Stimulated activated CD4-positive, alpha-beta T cell treated with anti-CD3 and anti-CD28 coated beads, Interleukin-12 subunit alpha, Interleukin-12 subunit beta, amount 100 ng/mL, for 48 hours (primary cell): ENCODE data around the gene IQUB.
"Not testable (repeated sequence)": the region's sequence is repeated elsewhere in the genome, so short reads cannot be mapped to it uniquely, and the experiment has no call there.

Experiments
- DNase-seq, 3 donors: peaks; one replicate each; pipeline ENCODE4 v3.0.0-alpha.2; 2020; ENCODE audit warnings: low read depth in 2 of 3, low spot score in 1 of 3

Gene IQUB

DNA sequence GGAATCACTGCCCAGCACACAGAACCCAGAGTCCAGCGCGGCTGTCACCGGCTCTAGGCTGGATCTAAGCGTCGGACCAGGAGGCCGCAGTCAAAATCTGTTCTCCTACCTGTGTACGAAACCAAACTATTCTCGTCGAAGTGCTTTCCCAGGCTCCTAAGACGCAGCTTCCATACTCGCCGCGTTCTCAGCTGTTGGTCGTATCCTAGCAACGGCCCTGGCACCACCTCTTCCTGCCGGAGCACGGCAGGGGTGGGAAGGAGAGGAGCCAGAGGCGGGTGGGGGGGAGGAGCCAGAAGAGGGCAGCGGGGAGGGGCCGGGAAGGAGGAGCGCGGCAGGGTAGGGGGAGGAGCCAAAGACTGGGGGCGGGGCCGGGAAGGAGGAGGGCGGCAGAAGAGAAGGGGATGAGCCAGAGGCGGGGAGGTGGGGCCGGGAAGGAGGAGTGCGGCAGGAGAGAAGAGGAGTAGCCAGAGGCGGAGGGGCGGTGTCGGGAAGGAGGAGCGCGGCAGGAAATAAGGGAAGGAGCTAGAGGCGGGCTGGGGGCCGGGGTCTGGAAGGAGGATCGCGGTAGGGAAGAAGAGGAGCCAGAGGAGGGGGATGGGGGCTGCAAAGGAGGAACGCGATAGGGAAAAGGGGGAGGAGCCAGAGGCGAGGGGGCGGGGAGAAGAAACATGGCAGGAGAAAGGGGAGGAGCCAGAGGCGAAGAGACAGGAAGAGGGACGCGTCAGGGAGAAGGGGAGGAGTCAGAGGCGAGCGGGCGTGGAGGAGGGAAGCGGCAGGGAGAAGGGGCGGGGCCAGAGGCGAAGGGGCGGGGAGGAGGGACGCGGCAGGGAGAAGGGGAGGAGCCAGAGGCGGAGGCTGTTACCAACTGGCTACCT, at the start of gene IQUB:
IQUB (minus strand) TSS at position 213 of the 878 bp plus-strand sequence. CDS start 22,255 bp downstream, outside the sequence.
- peak; percentile 91 to 97 (median 96) for DNase-seq

- no peak for DNase-seq
Measured at GRCh38 chr7:123583821-123584220, 49.4 kb upstream of the IQUB start.

DNA sequence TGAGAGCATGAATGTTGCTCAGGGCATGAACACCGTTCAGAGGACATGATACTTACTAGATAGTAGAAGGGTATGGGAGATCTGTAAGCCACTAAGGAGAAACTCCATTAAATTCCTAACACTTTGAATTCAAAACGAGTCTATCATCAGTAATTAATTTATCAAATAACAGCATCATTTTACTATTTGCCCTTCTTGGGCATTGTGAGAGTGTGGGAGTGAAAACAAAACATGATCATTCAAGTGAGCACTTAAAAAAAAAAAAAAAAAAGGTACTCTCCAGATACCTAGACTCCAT, 46.7 kb upstream of the IQUB start:
- no peak for DNase-seq

GRCh38 chr7:123580406-123581161, 46.2 kb upstream of the IQUB start:
- no peak for DNase-seq

DNA sequence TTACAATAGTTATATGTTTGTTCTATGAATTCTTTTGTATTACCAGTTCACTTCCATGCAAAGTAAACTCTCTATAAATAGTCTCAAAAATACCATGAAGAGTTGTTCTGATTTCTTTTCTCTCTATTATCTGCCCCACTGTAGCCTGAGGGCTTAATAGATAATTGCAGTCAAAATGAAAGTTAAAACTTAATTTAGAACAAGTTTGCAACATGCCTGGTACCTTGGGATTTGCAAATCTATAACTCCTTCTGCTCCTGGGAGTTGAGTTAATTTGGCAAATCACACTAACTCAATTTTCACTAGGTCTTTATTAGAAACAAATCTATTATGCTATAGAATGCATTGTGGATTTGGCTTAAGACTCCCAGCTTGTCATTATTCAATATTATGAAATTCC, 45.0 kb upstream of the IQUB start:
- DNase-seq = no peak

DNA sequence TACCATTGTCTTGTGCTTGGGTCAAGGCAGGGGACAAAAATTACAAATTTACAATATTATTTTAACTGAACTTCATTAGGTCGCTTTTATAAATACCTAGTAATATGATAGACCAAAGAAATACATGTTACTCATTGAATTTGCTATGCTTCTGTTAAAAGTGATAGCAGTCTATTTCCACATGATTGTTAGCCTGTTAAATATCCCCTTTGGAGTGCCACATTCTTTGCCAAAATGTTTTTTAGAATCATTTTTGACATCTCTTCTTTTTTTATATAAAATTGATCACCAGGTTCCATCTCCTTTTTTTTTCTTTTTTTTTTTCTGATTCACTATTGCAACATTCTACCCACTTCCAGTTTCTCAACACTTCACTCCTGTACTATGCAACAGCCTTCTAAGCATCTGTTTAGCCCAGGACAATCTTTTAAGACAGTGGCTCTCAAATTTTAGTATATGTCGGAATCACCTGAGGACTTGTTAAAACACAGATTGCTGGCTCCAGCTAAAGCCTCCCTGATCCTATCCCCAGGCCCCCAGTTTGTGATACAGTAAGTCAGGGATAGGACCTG, 39.6 kb upstream of the IQUB start:
- DNase-seq = no peak

DNA sequence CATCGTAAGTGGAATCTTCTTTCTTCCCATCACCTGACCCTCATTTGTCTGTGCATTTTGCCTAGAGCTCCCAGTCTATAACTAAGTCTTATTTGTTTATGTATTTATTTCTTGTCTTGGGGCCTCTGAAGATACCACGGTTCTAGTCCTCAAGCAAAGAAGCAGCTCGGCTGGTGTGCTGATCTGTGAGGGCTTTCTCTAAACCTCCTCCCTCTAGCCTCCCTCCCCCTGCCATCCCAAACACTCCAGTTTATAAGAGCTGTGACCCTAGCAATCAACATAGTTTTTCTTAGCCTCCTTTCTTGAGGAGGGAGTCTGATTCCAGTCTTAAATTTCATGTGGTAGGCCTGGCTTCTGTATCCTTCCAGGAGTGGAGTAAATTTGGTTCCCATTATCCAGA, 38.9 kb upstream of the IQUB start:
- no peak for DNase-seq

DNA sequence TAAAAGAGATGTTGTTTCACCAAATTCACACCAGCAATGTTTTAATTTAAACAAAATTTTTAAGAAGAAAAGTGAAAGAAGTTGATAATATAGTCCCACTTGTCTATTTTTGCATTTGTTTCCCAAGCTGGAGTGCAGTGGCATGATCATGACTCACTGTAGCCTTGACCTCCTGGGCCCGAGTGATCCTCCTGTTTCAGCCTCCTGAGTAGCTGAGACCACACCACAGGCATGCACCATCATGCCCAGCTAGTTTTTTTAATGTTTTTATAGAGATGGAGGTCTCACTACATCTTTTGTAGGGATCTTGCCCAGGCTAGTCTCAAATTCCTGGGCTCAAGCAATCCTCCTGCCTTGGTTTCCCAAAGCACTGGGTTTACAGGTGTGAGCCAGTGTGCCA, 37.3 kb upstream of the IQUB start:
- DNase-seq = no peak

GRCh38 chr7:123571187-123571586, 36.8 kb upstream of the IQUB start:
- DNase-seq = no peak

DNA sequence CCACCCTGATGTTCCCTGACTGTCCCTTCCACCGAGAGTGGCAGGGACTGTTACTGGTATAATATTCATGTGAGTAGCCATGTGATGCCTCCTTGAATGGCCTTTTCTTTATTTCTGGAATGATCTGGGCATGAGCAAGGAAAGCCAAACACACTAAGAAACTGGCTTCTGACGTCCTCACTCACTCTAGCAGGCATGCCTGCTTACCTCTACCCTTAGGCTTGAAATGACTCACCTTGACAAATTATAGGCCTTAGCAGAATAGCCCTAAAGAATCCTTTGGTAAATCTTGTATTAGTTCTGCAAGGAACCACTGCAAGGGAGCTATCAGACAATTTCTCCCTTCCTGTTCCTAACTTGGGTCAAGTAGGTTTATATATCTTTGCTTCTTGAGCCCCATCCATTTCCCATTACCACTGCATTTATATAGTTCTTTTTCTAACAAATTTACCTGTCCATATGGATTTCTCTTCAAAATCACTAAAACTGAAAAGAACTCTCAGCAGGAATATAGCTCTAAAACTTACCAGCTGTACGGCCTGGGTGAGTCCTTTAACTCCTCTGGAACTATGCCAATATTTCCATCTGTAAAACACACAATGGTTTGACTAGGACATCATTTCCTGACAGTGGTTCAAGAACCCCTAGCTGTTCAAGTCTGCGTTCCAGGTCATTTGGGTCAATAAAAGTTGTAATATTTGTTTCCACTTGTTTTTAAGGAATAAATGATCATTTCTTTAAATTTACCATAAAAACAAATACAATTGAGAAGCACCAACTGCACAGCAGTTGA, 36.2 kb upstream of the IQUB start:
- no peak for DNase-seq

- no peak for DNase-seq
Measured at GRCh38 chr7:123569352-123570010, 35.1 kb upstream of the IQUB start.

DNA sequence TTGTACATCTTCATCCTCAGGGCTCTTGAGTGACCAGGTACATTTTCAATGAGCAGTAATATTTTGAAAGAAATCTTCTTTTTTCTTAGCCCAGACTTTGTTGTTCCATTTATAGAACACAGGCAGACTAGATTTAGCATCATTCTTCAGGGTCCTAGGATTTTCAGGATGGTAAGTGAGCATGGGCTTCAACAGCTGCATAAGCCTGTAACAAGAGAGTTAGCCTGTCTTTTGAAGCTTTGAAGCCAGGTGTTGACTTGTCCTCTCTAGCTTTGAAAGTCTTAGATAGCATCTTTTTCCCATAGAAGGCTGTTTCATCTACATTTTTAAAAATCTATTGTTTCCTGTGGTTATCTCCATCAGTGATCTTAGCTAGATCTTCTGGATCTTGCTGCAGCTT, 27.7 kb upstream of the IQUB start:
- DNase-seq = no peak

GRCh38 chr7:123558289-123558874, 24.0 kb upstream of the IQUB start:
- DNase-seq = no peak

DNA sequence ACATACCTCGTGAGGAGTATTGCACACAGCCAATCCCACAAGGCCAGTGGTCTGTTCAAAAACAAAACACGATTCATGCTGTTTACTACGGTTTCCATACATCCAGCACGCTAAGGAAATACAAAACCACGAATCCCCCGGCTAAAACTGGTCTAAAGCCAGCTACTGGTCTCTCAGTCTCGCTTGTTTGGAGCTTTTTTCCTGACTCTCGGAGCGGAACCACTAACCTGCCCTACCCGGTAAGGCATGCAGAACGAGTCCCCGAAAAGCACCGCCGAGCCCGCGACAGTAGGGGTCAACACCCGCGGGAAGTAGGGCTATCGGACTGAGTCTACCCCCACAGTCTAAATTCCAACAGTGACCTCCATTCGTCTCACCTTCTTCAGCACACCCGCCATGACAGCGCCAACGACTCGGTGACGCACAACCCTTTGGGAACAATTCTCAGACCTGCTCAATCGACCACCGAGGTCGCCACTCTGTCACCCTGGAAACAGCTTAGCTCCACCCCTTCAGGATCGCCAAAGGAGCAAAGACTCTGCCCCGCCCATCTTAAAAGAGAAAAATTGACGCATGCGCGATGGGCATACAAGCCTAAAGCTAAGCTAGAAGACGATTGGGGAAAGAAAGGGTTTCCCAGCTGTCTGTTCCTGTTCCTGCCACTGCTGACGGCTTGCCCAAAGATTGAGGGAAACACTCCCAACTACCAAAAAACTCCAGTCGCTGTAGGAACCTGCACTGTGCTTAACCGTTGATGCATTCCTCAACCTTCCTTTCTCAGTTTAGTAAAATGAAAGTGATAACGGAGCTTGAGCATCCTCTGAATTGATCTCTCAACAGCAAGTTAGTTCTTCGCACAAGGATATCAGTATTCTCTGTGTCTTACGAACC, 23.2 kb upstream of the IQUB start, which contains the start of gene NDUFA5:
NDUFA5 (minus strand) TSS at position 421 of the 891 bp plus-strand sequence; CDS start at position 398, 23 bp downstream.
- DNase-seq = peak; percentile 92 to 99 (median 93)

- DNase-seq = no peak
Measured at GRCh38 chr7:123557016-123557397, 22.6 kb upstream of the IQUB start.

- no peak for DNase-seq
Measured at GRCh38 chr7:123555484-123555883, 21.1 kb upstream of the IQUB start.

DNA sequence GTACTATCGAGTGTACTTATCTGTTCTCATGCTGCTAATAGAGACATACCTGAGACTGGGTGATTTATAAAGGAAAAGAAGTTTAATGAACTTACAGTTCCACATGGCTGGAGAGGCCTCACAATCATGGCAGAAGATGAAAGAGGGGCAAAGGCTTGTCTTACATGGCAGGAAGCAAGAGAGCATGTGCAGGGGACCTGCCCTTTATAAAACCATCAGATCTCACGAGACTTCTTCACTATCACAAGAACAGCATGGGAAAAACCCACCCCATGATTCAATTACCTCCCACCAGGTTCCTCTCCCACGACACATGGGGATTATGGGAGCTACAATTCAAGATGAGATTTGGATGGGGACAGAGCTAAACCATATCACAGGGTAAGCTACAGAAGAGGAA, 18.8 kb upstream of the IQUB start:
- no peak for DNase-seq

- DNase-seq = no peak
Measured at GRCh38 chr7:123552641-123553040, 18.2 kb upstream of the IQUB start.

DNA sequence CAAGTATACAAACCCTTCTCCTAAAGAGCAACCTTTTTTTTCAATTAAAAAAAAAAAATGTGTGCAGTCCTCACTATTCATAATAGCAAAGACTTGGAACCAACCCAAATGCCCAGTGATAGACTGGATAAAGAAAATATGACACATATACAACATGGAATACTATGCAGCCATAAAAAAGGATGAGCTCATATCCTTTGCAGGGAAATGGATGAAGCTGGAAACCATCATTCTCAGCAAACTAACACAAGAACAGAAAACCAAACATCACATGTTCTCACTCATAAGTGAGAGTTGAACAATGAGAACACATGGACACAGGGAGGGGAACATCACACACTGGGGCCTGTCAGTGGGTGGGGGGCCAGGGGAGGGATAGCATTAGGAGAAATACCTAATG, 17.7 kb upstream of the IQUB start:
- not testable (repeated sequence) for DNase-seq
